Transverse colon (tissue), 4 donors: ENCODE measurements around the gene GOLGA3. TPM values are rescaled to one million over a fixed set of nuclear protein-coding genes. Genes with fewer than 3 reads are reported as not detected.
A peak's percentile ranks its signal among the peaks of the same experiment; 100 is the strongest.

Source experiments
- DNase-seq: peaks from one replicate; pipeline ENCODE4 v3.0.0-alpha.2; 2019
- H3K27ac ChIP-seq, 4 donors: fragments of 200-600 bp; sonication (generic); 2 replicates each; pipeline ENCODE4 v1.5.1; 2016 to 2018; ENCODE audit warnings: inconsistent platforms in 4 of 4
- H3K27me3 ChIP-seq: fragments of 200-600 bp; sonication (generic); 2 replicates; pipeline ENCODE4 v1.5.1; 2017; ENCODE audit warnings: inconsistent platforms
- H3K36me3 ChIP-seq, 4 donors: fragments of 200-600 bp; sonication (generic); 2 replicates each; pipeline ENCODE4 v1.5.1; 2017 to 2019; ENCODE audit warnings: inconsistent platforms in 4 of 4
- H3K4me1 ChIP-seq, 4 donors: fragments of 200-600 bp; sonication (generic); 2 replicates each; pipeline ENCODE4 v1.5.1; 2017 to 2020; ENCODE audit warnings: inconsistent platforms in 4 of 4
- H3K4me3 ChIP-seq, 4 donors: fragments of 200-600 bp; sonication (generic); 1 replicate in 1 of 4; 2 replicates in 3 of 4; pipeline versions ENCODE4 v1.5.1 to v1.6.1; 2017 to 2019; ENCODE audit warnings: inconsistent platforms in 4 of 4
- H3K9me3 ChIP-seq, 2 donors: fragments of 200-600 bp; sonication (generic); 2 replicates each; pipeline ENCODE4 v1.5.1; 2017 to 2019; ENCODE audit warnings: inconsistent platforms in 2 of 2
- CTCF ChIP-seq, 5 experiments: fragments of 200-600 bp in 3 of 5; fragments of 450-650 bp in 2 of 5; sonication (generic) in 3 of 5; IDR thresholded peaks; 1 replicate in 2 of 5; 2 replicates in 3 of 5; pipeline ENCODE4 v1.5.1; 2016 to 2017; ENCODE audit warnings: antibody characterized with exemption in 5 of 5, inconsistent platforms in 3 of 5, mild to moderate bottlenecking in 2 of 5, moderate library complexity in 1 of 5
- EP300 ChIP-seq: sonication (generic); formaldehyde crosslinking; IDR thresholded peaks from one replicate; pipeline ENCODE4 v1.6.1; 2017; ENCODE audit warnings: antibody characterized with exemption, low read depth
- POLR2A ChIP-seq: fragments of 450-650 bp; IDR thresholded peaks from one replicate; pipeline ENCODE4 v1.6.1; 2016; ENCODE audit warnings: antibody characterized with exemption, mild to moderate bottlenecking, moderate library complexity
- POLR2AphosphoS5 ChIP-seq, 3 donors: sonication (generic); formaldehyde crosslinking; IDR thresholded peaks; one replicate each; pipeline ENCODE4 v1.6.1; 2016; ENCODE audit warnings: antibody characterized with exemption in 3 of 3
- whole genome bisulfite sequencing, 2 donors: methylation state at CpG; one replicate each; pipeline ENCODE4 v1.1.5; 2018; ENCODE audit warnings: low coverage in 1 of 2; 5-methylcytosine and 5-hydroxymethylcytosine counted together
- in situ Hi-C, 4 donors: fragments of 200-750 bp; cut with MboI; loops; one replicate each; pipeline versions ENCODE4 v1.15.0 to v1.15.1; 2017; ENCODE audit warnings: low sequenced_read_pairs in 3 of 4, low pct_ligation_motif_present in 1 of 4, low pct_unique_long_range_greater_than_20kb in 1 of 4
- intact Hi-C: fragments of 100-400 bp; cut with DNase I; formaldehyde crosslinking; loops from one replicate; pipeline ENCODE4 v1.15.1; 2023; ENCODE audit warnings: low total_unique reads
- total RNA-seq, 4 donors: library from RNA; depleted of rRNA; stranded (reverse); fragments of >200 nt; gene quantifications; one replicate each; pipeline ENCODE4 v1.1.0, GENCODE V29; 2016

The GOLGA3 gene
- total RNA-seq, 4 donors from 2014 or later, result 90.9 to 113 (median 99.9) TPM

- Histone ChIP-seq H3K9me3 (no peaks in the 10 kb centered on the region), H3K27me3 (no peaks in the 10 kb centered on the region), H3K4me3 (no peak overlapping the region), H3K27ac (no peak overlapping the region), H3K4me1 (peaks cover 14 to 36% (median 18%) of the 10 kb centered on the region in 4 donors), H3K36me3 (peaks cover 0 to 15% (median 4%) of the 10 kb centered on the region in 4 donors)
- TF ChIP-seq EP300, result no peak
- TF ChIP-seq CTCF (IDR thresholded peaks at IDR 0.05), result no peak
- no peak for TF ChIP-seq POLR2A
- no peak for TF ChIP-seq POLR2AphosphoS5 (IDR thresholded peaks at IDR 0.05)
- in situ Hi-C loops (no loop called here), intact Hi-C loops (loop anchor here (10.0 kb wide), 1 partner anchor 621 kb away; no protein-coding TSS in a partner anchor)
- DNase-seq, result no peak
- 95 to 97% methylated on average over 4 to 16 of the region's 16 CpGs for WGBS, 2 donors
Observed at GRCh38 chr12:132825861-132826260, 2.8 kb downstream of the GOLGA3 start.

- no peak overlapping the region for H3K4me3 ChIP-seq
- peaks cover 14 to 38% (median 18%) of the 10 kb centered on the region in 4 donors for H3K4me1 ChIP-seq
- H3K9me3 ChIP-seq, result no peaks in the 10 kb centered on the region
- no peaks in the 10 kb centered on the region for H3K27me3 ChIP-seq
- intact Hi-C loops, result loop anchor here (10.0 kb wide), 1 partner anchor 620 kb away; no protein-coding TSS in a partner anchor
- no peak for DNase-seq
- peaks cover 0 to 23% (median 4%) of the 10 kb centered on the region in 4 donors for H3K36me3 ChIP-seq
- TF ChIP-seq CTCF (IDR thresholded peaks at IDR 0.05) (no peak), POLR2AphosphoS5 (IDR thresholded peaks at IDR 0.05) (no peak), EP300 (no peak), POLR2A (no peak)
- WGBS, 2 donors, result 83 to 94% methylated on average over 6 to 18 of the region's 18 CpGs
- H3K27ac ChIP-seq, result peak overlapping the region in 1 of 4 donors; percentile 5
- in situ Hi-C loops, result no loop called here
Observed at GRCh38 chr12:132825089-132825488, 3.6 kb downstream of the GOLGA3 start.

GRCh38 chr12:132824053-132824452 is 4.6 kb downstream of the GOLGA3 start:
- peak; percentile 32 for DNase-seq

GRCh38 chr12:132818562-132818961 is 10.1 kb downstream of the GOLGA3 start:
- H3K36me3 ChIP-seq, result peaks cover 0 to 56% (median 24%) of the 10 kb centered on the region in 4 donors
- H3K4me1 ChIP-seq, result peaks cover 0 to 9% (median 0%) of the 10 kb centered on the region in 4 donors
- no peaks in the 10 kb centered on the region for H3K27me3 ChIP-seq
- WGBS, 2 donors, result 88 to 94% methylated on average over 7 to 8 of the region's 8 CpGs
- H3K27ac ChIP-seq, result no peak overlapping the region
- DNase-seq, result no peak
- intact Hi-C loops (no loop called here), in situ Hi-C loops (no loop called here)
- H3K4me3 ChIP-seq, result no peak overlapping the region
- no peaks in the 10 kb centered on the region for H3K9me3 ChIP-seq
- TF ChIP-seq EP300 (no peak), POLR2A (no peak), POLR2AphosphoS5 (IDR thresholded peaks at IDR 0.05) (no peak), CTCF (IDR thresholded peaks at IDR 0.05) (no peak)

More at GRCh38 chr12:132824053-132824452, 4.6 kb downstream of the GOLGA3 start:
- 66 to 85% methylated on average over 7 of the region's 7 CpGs for WGBS, 2 donors
- Histone ChIP-seq H3K36me3 (peaks cover 0 to 26% (median 5%) of the 10 kb centered on the region in 4 donors), H3K27me3 (no peaks in the 10 kb centered on the region), H3K9me3 (no peaks in the 10 kb centered on the region), H3K27ac (peak overlapping the region in 1 of 4 donors; percentile 5), H3K4me1 (peaks cover 11 to 40% (median 15%) of the 10 kb centered on the region in 4 donors), H3K4me3 (no peak overlapping the region)
- intact Hi-C loops, result loop anchor here (10.0 kb wide), 1 partner anchor 619 kb away; no protein-coding TSS in a partner anchor
- in situ Hi-C loops, result no loop called here
- TF ChIP-seq POLR2AphosphoS5 (IDR thresholded peaks at IDR 0.05) (no peak), EP300 (no peak)
